ENCODE measurements around the gene BRI3. TPM values are rescaled to one million over a fixed set of nuclear protein-coding genes. Genes with fewer than 3 reads are reported as not detected.

Gene BRI3
- total RNA-seq, 1 donor from 2014 or later: 125 TPM

- H3K4me1 Mint-ChIP-seq (ENCODE audit: low read depth): peaks cover 20% of the 10 kb centered on the region
- no peak overlapping the region for H3K27ac Mint-ChIP-seq
- no peak for TF ChIP-seq CTCF (IDR thresholded peaks at IDR 0.05; ENCODE audit: unreplicated experiment)
- H3K36me3 Mint-ChIP-seq (ENCODE audit: insufficient read depth): no peaks in the 10 kb centered on the region
- H3K4me3 Mint-ChIP-seq (ENCODE audit: low read depth): no peak overlapping the region
- H3K27me3 Mint-ChIP-seq: no peaks in the 10 kb centered on the region
- H3K9me3 Mint-ChIP-seq (ENCODE audit: low read depth): no peaks in the 10 kb centered on the region
- DNase-seq (ENCODE audit: low spot score, unreplicated experiment): no peak
These were observed 33.3 kb upstream of the BRI3 start for GRCh38 chr7:98248156-98248555.

DNA sequence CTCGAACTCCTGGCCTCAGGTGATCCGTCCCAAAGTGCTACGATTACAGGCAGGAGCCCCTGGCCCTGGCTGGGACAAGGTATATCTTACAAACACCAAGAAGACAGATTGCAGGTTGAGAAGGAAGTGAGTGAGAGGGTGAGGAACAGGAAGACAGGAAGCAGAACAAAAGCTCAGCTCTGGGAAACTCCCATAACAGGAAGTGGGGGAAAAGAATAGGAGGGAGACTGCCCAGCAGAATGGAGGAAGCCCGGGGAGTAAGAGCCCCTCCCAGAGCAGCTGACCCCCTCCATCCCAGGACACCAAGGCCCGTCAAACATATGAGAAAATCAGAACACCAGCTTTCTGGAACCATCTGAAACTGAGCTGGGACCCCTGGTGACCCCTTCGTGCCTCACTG is 32.4 kb upstream of the BRI3 start:
- Mint-ChIP-seq H3K27ac (no peak overlapping the region), H3K4me1 (ENCODE audit: low read depth) (peaks cover 21% of the 10 kb centered on the region), H3K27me3 (no peaks in the 10 kb centered on the region), H3K9me3 (ENCODE audit: low read depth) (no peaks in the 10 kb centered on the region), H3K4me3 (ENCODE audit: low read depth) (no peak overlapping the region), H3K36me3 (ENCODE audit: insufficient read depth) (no peaks in the 10 kb centered on the region)
- TF ChIP-seq CTCF (IDR thresholded peaks at IDR 0.05; ENCODE audit: unreplicated experiment): no peak
- no peak for DNase-seq (ENCODE audit: low spot score, unreplicated experiment)

GRCh38 chr7:98250789-98251188 is 30.7 kb upstream of the BRI3 start:
- DNase-seq (ENCODE audit: low spot score, unreplicated experiment): no peak
- H3K27me3 Mint-ChIP-seq: no peaks in the 10 kb centered on the region
- TF ChIP-seq CTCF (IDR thresholded peaks at IDR 0.05; ENCODE audit: unreplicated experiment): no peak
- no peaks in the 10 kb centered on the region for H3K36me3 Mint-ChIP-seq (ENCODE audit: insufficient read depth)
- H3K4me1 Mint-ChIP-seq (ENCODE audit: low read depth): peaks cover 21% of the 10 kb centered on the region
- H3K4me3 Mint-ChIP-seq (ENCODE audit: low read depth): peak overlapping the region; percentile 96
- no peaks in the 10 kb centered on the region for H3K9me3 Mint-ChIP-seq (ENCODE audit: low read depth)
- peak overlapping the region; percentile 93 for H3K27ac Mint-ChIP-seq

GRCh38 chr7:98251231-98251600 is 30.3 kb upstream of the BRI3 start:
- no peaks in the 10 kb centered on the region for H3K36me3 Mint-ChIP-seq (ENCODE audit: insufficient read depth)
- no peak for DNase-seq (ENCODE audit: low spot score, unreplicated experiment)
- H3K27me3 Mint-ChIP-seq: no peaks in the 10 kb centered on the region
- peaks cover 21% of the 10 kb centered on the region for H3K4me1 Mint-ChIP-seq (ENCODE audit: low read depth)
- no peaks in the 10 kb centered on the region for H3K9me3 Mint-ChIP-seq (ENCODE audit: low read depth)
- no peak for TF ChIP-seq CTCF (IDR thresholded peaks at IDR 0.05; ENCODE audit: unreplicated experiment)
- H3K4me3 Mint-ChIP-seq (ENCODE audit: low read depth): peak overlapping the region; percentile 96
- H3K27ac Mint-ChIP-seq: peak overlapping the region; percentile 93

- peak; percentile 87 for DNase-seq (ENCODE audit: low spot score, unreplicated experiment)
These were observed 29.7 kb upstream of the BRI3 start, which contains the start of gene TECPR1 for GRCh38 chr7:98251601-98252424. Gene TECPR1 (minus strand): TSS chr7:98252232. CDS start chr7:98246146, 6,086 bp downstream.

More at GRCh38 chr7:98251601-98252424, 29.7 kb upstream of the BRI3 start, which contains the start of gene TECPR1:
- H3K27me3 Mint-ChIP-seq: no peaks in the 10 kb centered on the region
- H3K4me3 Mint-ChIP-seq (ENCODE audit: low read depth): peak within 1 kb of the TSS; percentile 96
- peak within 1 kb of the TSS; percentile 96 for H3K27ac Mint-ChIP-seq
- no peaks in the 10 kb centered on the region for H3K36me3 Mint-ChIP-seq (ENCODE audit: insufficient read depth)
- H3K9me3 Mint-ChIP-seq (ENCODE audit: low read depth): no peaks in the 10 kb centered on the region
- H3K4me1 Mint-ChIP-seq (ENCODE audit: low read depth): peaks cover 21% of the 10 kb centered on the region
- TF ChIP-seq CTCF (IDR thresholded peaks at IDR 0.05; ENCODE audit: unreplicated experiment): no peak
